Thyroid gland (tissue), 4 donors: ENCODE measurements around the gene BTBD9.

ENCODE experiments used
- CTCF ChIP-seq, 6 experiments: fragments of 200-600 bp in 3 of 6; fragments of 450-650 bp in 3 of 6; sonication (generic) in 3 of 6; IDR thresholded peaks; one replicate each; pipeline ENCODE4 v1.5.1; 2016 to 2019; ENCODE audit warnings: antibody characterized with exemption in 6 of 6, mild to moderate bottlenecking in 2 of 6, inconsistent platforms in 1 of 6, moderate library complexity in 1 of 6
- POLR2A ChIP-seq, 2 donors: fragments of 450-650 bp; IDR thresholded peaks; one replicate each; pipeline ENCODE4 v1.6.1; 2017; ENCODE audit warnings: antibody characterized with exemption in 2 of 2, mild to moderate bottlenecking in 2 of 2, moderate library complexity in 1 of 2

GRCh38 chr6:38326837-38327236, 312.9 kb downstream of the BTBD9 start:
- TF ChIP-seq CTCF (IDR thresholded peaks at IDR 0.05) (no peak), POLR2A (IDR thresholded peaks at IDR 0.05) (no peak)
